ENCODE data around the gene GALNT2.

GALNT2 gene

DNA sequence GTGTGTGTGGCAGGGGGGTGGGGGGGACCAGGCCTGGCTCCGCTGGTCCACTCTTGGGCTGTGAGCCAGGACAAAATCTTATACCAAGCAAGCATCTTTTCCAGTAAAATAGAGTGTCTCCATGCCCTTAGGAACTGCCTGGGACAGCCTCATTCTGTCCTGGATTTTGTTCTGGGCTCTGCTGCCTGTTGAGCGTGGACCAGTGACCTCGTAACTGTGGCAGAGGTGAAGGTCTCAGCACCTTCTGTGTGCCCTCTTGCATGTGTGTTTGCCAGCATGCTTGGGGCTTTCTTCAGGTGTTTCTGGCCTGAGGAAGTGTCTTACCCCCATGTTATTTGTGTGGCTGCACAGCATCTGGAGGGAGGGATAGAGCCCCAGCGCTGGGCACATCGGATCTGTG is 45.7 kb downstream of the GALNT2 start:
- Histone ChIP-seq H3K4me3 (ENCODE audit: insufficient read length, low read depth) (no peak overlapping the region), H3K9ac (ENCODE audit: insufficient read length, low read depth) (no peak overlapping the region), H3K36me3 (ENCODE audit: insufficient read depth, insufficient read length, low read length) (peaks cover 22% of the 10 kb centered on the region), H3K9me3 (ENCODE audit: insufficient read depth, low read length) (no peaks in the 10 kb centered on the region), H3K4me1 (ENCODE audit: insufficient read depth, insufficient read length) (peaks cover 16% of the 10 kb centered on the region), H3K27me3 (ENCODE audit: insufficient read depth, insufficient read length) (no peaks in the 10 kb centered on the region)
- no peak for DNase-seq (ENCODE audit: low read depth, low spot score)
- no peak for TF ChIP-seq SUZ12 (IDR thresholded peaks at IDR 0.05; ENCODE audit: extremely low read depth, insufficient read depth, insufficient read length)
- TF ChIP-seq YY1 (IDR thresholded peaks at IDR 0.05; ENCODE audit: insufficient read depth, insufficient read length), result no peak
- no peak for TF ChIP-seq ZNF274 (IDR thresholded peaks at IDR 0.05; ENCODE audit: low read depth, low read length)

DNA sequence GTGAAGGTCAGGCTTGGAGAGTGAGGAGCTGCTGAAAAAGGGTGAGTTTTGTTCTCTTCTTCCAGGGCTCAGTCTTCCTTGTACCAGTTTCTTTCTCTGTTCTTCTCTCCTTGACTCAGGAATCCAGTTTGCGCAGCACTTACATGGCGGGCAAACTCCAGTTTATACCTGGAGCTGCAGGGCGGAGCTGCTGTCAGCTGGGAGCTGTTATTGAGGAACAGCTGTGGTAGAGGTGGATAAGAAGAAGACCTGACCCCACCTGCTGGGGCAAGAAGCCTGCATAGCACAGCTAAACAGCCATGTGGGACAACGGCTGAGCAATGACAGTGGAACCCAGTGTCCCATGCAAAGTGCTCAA is 46.2 kb downstream of the GALNT2 start:
- Histone ChIP-seq H3K36me3 (ENCODE audit: insufficient read depth, insufficient read length, low read length) (peaks cover 22% of the 10 kb centered on the region), H3K4me1 (ENCODE audit: insufficient read depth, insufficient read length) (peaks cover 16% of the 10 kb centered on the region), H3K9me3 (ENCODE audit: insufficient read depth, low read length) (no peaks in the 10 kb centered on the region), H3K9ac (ENCODE audit: insufficient read length, low read depth) (no peak overlapping the region), H3K4me3 (ENCODE audit: insufficient read length, low read depth) (no peak overlapping the region), H3K27me3 (ENCODE audit: insufficient read depth, insufficient read length) (no peaks in the 10 kb centered on the region)
- no peak for DNase-seq (ENCODE audit: low read depth, low spot score)
- no peak for TF ChIP-seq ZNF274 (IDR thresholded peaks at IDR 0.05; ENCODE audit: low read depth, low read length)
- no peak for TF ChIP-seq SUZ12 (IDR thresholded peaks at IDR 0.05; ENCODE audit: extremely low read depth, insufficient read depth, insufficient read length)
- TF ChIP-seq YY1 (IDR thresholded peaks at IDR 0.05; ENCODE audit: insufficient read depth, insufficient read length), result no peak

DNA sequence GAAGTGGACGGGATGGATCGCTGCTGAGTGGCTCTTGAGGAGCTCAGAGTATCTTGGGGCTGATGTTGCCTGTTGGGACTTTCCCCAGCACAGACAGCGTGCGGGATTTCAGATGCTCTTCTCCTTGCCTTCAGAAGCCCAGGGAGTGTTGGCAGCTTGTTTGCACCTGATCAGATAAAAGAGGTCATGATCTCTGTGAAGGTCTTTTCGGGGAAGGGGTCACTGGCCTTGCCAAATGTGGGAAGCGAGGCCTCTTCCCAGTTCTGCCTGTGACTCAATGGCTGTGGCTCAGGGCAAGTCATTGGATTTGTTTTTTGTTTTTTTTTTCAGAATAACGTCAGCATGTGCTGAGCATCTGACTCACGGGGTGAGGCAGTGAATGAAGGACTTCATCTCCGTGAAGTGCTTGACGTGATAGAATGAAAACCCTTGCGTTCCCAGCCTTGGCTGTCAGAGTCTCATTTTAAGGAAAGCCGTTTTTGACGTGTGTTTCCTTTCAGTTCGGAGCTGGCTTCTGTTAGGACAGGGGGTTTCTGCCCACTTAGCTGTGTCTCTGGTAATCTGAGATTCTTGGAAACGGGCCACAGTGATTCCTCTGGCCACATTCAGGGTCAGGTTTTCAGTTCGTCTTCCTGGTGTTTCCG is 46.7 kb downstream of the GALNT2 start:
- peaks cover 16% of the 10 kb centered on the region for H3K4me1 ChIP-seq (ENCODE audit: insufficient read depth, insufficient read length)
- no peaks in the 10 kb centered on the region for H3K27me3 ChIP-seq (ENCODE audit: insufficient read depth, insufficient read length)
- H3K9me3 ChIP-seq (ENCODE audit: insufficient read depth, low read length), result no peaks in the 10 kb centered on the region
- TF ChIP-seq YY1 (IDR thresholded peaks at IDR 0.05; ENCODE audit: insufficient read depth, insufficient read length), result no peak
- no peak overlapping the region for H3K4me3 ChIP-seq (ENCODE audit: insufficient read length, low read depth)
- no peak for DNase-seq (ENCODE audit: low read depth, low spot score)
- H3K36me3 ChIP-seq (ENCODE audit: insufficient read depth, insufficient read length, low read length), result peaks cover 22% of the 10 kb centered on the region
- H3K9ac ChIP-seq (ENCODE audit: insufficient read length, low read depth), result no peak overlapping the region

GRCh38 chr1:230114237-230114651 is 47.2 kb downstream of the GALNT2 start:
- Histone ChIP-seq H3K4me1 (ENCODE audit: insufficient read depth, insufficient read length) (peaks cover 16% of the 10 kb centered on the region), H3K9me3 (ENCODE audit: insufficient read depth, low read length) (no peaks in the 10 kb centered on the region), H3K9ac (ENCODE audit: insufficient read length, low read depth) (no peak overlapping the region), H3K36me3 (ENCODE audit: insufficient read depth, insufficient read length, low read length) (peaks cover 22% of the 10 kb centered on the region), H3K27me3 (ENCODE audit: insufficient read depth, insufficient read length) (no peaks in the 10 kb centered on the region), H3K4me3 (ENCODE audit: insufficient read length, low read depth) (no peak overlapping the region)
- TF ChIP-seq SUZ12 (IDR thresholded peaks at IDR 0.05; ENCODE audit: extremely low read depth, insufficient read depth, insufficient read length), result no peak
- no peak for TF ChIP-seq YY1 (IDR thresholded peaks at IDR 0.05; ENCODE audit: insufficient read depth, insufficient read length)
- TF ChIP-seq ZNF274 (IDR thresholded peaks at IDR 0.05; ENCODE audit: low read depth, low read length), result no peak
- DNase-seq (ENCODE audit: low read depth, low spot score), result no peak

DNA sequence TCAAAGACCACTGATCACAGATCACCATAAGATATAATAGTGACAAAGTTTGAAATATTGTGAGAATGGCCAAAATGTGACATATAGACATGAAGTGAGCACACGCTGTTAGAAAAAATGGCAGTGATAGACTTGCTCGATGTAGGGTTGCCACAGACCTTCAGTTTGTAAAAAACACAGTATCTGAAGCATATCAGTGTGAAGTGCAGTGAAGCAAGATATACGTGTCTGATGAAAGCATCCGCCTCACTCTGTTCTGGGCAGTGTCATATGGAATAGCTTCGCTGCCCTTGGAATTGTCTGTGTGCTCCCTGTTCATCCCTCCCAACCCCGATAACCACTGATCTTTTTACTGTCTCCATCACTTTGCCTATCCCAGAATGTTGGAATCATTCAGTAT is 50.7 kb downstream of the GALNT2 start:
- Histone ChIP-seq H3K9ac (ENCODE audit: insufficient read length, low read depth) (no peak overlapping the region), H3K27me3 (ENCODE audit: insufficient read depth, insufficient read length) (no peaks in the 10 kb centered on the region), H3K4me3 (ENCODE audit: insufficient read length, low read depth) (no peak overlapping the region), H3K36me3 (ENCODE audit: insufficient read depth, insufficient read length, low read length) (peaks cover 34% of the 10 kb centered on the region), H3K9me3 (ENCODE audit: insufficient read depth, low read length) (no peaks in the 10 kb centered on the region), H3K4me1 (ENCODE audit: insufficient read depth, insufficient read length) (peaks cover 17% of the 10 kb centered on the region)
- no peak for DNase-seq (ENCODE audit: low read depth, low spot score)
- TF ChIP-seq ZNF274 (IDR thresholded peaks at IDR 0.05; ENCODE audit: low read depth, low read length) (no peak), SUZ12 (IDR thresholded peaks at IDR 0.05; ENCODE audit: extremely low read depth, insufficient read depth, insufficient read length) (no peak), YY1 (IDR thresholded peaks at IDR 0.05; ENCODE audit: insufficient read depth, insufficient read length) (no peak)

DNA sequence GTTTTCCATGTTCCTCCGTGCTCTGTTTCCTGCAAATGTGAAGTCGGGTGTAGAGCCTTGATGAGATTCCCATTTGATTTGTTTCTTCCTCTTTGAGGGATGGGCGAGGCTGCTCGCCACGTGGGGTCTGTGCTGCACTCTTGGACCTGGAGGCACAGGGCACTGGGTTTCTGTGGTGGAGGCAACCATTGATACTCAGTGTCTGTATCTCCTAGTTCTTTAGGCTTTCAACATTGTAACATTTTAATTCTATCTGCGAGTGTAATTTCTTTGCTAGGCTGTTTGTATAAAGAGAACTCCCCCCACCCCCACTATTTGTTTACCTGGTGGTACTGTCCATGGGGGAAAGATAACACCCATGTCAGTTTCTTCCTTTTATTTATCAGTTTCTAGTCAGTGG is 52.3 kb downstream of the GALNT2 start:
- H3K36me3 ChIP-seq (ENCODE audit: insufficient read depth, insufficient read length, low read length), result peaks cover 21% of the 10 kb centered on the region
- no peak for DNase-seq (ENCODE audit: low read depth, low spot score)
- no peak overlapping the region for H3K9ac ChIP-seq (ENCODE audit: insufficient read length, low read depth)
- TF ChIP-seq SUZ12 (IDR thresholded peaks at IDR 0.05; ENCODE audit: extremely low read depth, insufficient read depth, insufficient read length), result no peak
- TF ChIP-seq YY1 (IDR thresholded peaks at IDR 0.05; ENCODE audit: insufficient read depth, insufficient read length), result no peak
- no peak for TF ChIP-seq ZNF274 (IDR thresholded peaks at IDR 0.05; ENCODE audit: low read depth, low read length)
- no peaks in the 10 kb centered on the region for H3K27me3 ChIP-seq (ENCODE audit: insufficient read depth, insufficient read length)
- peaks cover 8% of the 10 kb centered on the region for H3K4me1 ChIP-seq (ENCODE audit: insufficient read depth, insufficient read length)
- no peak overlapping the region for H3K4me3 ChIP-seq (ENCODE audit: insufficient read length, low read depth)
- H3K9me3 ChIP-seq (ENCODE audit: insufficient read depth, low read length), result no peaks in the 10 kb centered on the region

DNA sequence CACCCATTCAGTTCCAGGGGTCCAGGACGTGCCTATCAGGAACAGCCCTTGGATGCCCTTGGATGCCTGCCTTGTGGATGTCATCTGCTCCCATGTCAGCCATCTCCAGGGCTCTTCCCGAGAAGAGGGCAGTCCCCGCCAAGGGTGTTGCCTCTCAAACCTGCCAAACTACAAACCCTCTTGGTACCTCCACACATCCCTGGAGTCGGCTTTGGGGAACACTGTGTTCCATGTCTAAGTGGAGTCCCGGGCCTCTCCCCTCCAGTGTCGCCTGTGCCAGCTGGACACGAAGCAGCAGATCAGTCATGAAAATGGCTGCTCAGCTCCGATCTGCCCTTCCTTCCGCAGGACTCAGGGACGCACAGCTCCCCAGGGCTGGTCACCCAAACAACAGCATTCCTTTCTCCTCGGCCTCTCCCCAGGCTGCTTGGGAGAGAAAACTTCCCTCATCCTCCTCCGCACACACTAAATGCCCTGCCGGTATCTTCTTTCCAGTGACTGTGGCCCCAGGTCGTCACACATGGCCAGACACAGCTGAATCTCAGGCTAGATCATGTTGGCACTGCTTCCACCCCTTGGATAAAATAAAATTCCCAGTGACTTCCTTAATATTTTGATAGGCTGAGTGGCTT is 53.4 kb downstream of the GALNT2 start:
- Histone ChIP-seq H3K4me1 (ENCODE audit: insufficient read depth, insufficient read length) (peaks cover 8% of the 10 kb centered on the region), H3K9me3 (ENCODE audit: insufficient read depth, low read length) (no peaks in the 10 kb centered on the region), H3K9ac (ENCODE audit: insufficient read length, low read depth) (no peak overlapping the region), H3K27me3 (ENCODE audit: insufficient read depth, insufficient read length) (no peaks in the 10 kb centered on the region), H3K36me3 (ENCODE audit: insufficient read depth, insufficient read length, low read length) (peaks cover 16% of the 10 kb centered on the region), H3K4me3 (ENCODE audit: insufficient read length, low read depth) (no peak overlapping the region)
- no peak for DNase-seq (ENCODE audit: low read depth, low spot score)
- no peak for TF ChIP-seq SUZ12 (IDR thresholded peaks at IDR 0.05; ENCODE audit: extremely low read depth, insufficient read depth, insufficient read length)
- TF ChIP-seq ZNF274 (IDR thresholded peaks at IDR 0.05; ENCODE audit: low read depth, low read length), result no peak
- no peak for TF ChIP-seq YY1 (IDR thresholded peaks at IDR 0.05; ENCODE audit: insufficient read depth, insufficient read length)
